HG03469 (cell line): ENCODE measurements around the gene MARCHF3.
"Not testable (repeated sequence)": the region's sequence is repeated elsewhere in the genome, so short reads cannot be mapped to it uniquely, and the experiment has no call there.

Experiments
- ATAC-seq: cut with Tn5 transposase; IDR thresholded peaks from one replicate; pipeline ENCODE4 v1.9.1; 2021; ENCODE audit warnings: mild to moderate bottlenecking, moderate library complexity, moderate number of reproducible peaks; ENCODE audit not compliant: unreplicated experiment

MARCHF3 gene

GRCh38 chr5:127053049-127053448 lies 22.7 kb upstream of the MARCHF3 start:
- ATAC-seq = no peak

GRCh38 chr5:127051591-127051990 lies 21.2 kb upstream of the MARCHF3 start:
- ATAC-seq = no peak

- ATAC-seq = no peak
These were observed 16.1 kb upstream of the MARCHF3 start for GRCh38 chr5:127046343-127047072.

DNA sequence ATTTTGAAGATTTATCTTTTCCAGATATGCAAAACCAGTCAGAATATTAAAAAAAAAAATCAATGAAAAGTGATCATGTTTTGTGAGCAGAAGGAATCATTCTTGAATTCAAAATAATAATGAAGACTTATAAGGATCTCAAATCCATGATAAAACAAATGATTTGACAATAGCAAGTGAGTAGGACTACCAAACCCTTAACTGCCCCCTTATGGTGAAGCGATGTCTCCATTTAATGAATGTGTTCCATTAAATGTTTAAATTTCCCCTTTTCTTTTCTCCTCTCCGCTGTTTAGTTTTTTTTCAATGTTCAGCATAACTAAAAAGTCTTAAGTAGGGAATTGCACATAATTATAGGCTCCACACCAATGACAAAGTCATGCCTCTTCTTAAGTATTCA lies 12.2 kb upstream of the MARCHF3 start:
- ATAC-seq = no peak

DNA sequence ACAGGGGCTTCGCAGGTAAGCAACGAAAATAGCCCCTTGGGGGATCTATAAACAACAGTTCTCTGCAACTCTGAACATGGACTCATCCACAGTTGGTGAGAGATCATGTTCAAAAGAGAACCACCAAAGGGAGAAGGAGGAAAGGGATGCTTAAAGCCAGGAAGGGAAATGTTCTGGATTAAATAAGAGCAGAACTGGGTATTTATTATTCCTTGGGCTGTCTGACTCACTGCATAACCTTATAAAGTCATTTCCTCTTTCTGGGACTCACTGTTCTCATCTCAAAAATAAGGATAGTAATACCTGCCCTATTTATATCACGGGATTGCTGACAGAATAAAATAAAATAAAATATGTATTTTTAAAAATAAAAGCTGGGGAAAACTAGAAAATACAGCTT lies 11.2 kb upstream of the MARCHF3 start:
- ATAC-seq = no peak

GRCh38 chr5:127040796-127041520 lies 10.6 kb upstream of the MARCHF3 start:
- no peak for ATAC-seq

- ATAC-seq = no peak
These were observed 8.2 kb upstream of the MARCHF3 start for GRCh38 chr5:127038550-127038949.

DNA sequence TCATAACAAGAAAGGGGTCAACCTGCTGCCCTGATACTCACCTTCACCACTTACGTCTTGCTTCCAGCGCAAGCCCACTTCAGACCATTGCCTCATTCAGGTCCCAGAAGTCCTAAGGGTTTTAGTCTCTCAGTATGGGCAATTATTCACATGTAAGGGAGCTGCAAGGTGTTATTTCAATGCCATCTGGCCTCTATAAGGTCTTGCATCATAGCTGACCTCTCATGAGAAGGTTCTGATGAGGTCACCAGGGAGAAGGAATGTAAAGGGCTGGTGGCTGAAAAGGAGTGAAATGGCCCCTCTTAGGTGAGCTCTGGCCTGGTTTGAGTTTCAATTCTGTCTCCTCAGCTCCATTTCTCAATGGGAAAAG lies 1.5 kb upstream of the MARCHF3 start:
- no peak for ATAC-seq

DNA sequence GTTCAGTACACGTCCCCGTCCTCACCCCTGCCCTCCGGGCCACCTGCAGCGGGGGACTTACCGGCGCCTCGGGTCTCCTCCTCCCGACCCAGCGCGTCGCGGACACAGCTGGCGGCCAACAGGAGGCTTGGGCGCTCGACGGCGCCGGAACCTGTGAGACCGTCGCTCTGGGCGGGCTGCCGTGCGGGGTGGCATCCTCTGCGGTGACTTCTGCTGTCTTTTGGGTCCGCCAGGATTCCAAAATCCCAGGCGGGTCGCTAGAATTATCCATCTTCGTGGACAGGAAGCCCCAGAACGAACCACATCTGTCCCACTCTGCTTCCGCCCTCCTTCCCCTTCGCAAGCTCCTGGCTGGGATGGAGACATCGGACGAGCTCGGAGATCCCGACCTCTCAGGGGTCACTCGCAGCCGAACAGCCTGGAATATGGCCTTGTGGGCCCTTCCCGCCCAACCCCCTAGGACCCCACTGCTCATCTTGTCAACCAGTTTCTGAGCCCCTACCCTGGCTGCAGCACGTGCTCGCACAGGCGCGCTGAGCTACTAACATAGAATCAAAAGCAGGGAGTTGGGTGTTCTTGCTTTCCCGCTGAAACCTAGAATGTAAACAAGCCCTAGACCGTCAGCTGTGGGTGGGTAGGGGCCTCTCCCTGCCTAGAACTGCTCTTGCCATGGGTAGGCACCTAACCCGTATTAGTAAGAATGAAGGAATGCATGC lies 947 bp upstream of the MARCHF3 start:
- no peak for ATAC-seq

GRCh38 chr5:127029581-127030258 lies 638 bp downstream of the MARCHF3 start:
- no peak for ATAC-seq

DNA sequence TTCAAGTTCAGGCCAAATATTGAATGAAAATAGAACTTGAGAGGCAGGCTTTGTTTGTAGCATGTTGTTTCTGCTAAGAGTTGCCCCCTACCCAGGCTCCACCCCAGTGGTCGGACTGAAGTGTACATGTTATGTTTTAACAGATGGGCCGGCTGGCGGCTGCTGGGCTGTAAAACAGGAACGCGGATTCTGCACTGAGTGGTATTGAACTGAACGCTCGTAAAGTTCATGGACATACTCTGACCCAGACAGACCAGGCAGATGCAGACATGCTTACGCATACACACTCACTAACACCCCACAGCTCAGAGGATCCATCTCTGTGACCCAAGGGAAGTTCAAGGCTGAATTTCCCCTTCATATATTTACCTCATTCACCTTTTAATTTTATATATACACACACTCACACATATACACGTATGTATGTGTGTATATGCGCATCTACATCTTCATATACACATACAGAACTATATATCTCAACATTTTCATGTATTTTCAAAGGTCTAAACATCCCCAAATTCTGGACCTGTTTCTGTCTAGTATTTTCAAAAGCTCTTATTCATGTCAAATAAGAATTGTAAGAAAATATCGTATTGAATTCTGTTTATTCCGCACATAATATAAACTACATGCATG lies 1.4 kb downstream of the MARCHF3 start:
- no peak for ATAC-seq

DNA sequence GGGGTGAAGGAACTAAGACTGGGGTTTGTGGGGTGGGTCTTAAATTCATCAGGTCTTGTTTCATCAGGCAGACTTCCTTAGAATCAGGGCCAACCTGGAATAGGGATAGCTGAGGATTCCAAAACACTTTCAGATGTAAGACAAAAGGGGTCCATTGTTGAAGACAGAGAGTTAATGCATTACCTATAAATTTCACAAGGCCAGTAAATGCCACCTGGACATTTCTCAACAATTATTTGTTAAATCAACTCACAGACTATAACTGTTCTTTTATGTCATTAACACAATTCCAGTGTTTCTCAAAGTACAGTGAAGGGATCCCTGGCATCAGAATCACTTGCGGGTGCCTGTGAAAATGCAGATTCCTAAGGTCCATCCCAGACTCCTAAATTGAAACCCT lies 2.8 kb downstream of the MARCHF3 start:
- no peak for ATAC-seq

DNA sequence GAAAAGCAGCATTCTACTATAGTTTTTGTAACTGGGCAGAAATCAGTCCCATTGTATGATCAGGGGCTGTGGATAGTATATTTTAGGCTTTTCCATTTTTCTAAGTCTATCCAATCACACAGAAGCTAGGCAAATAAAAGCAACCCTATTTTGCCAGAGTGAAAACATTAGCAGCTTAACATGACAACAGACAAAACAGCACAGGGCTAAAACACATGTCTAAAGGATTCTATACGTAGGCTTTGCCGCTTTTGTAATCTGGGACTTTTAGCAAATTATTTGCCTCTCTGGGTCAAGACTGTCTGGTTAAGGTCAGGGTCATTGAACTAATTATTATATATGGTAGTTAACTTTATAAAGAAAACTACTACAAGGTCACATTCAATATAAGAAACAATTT lies 4.2 kb downstream of the MARCHF3 start:
- ATAC-seq = no peak

- ATAC-seq = no peak
These were observed 4.9 kb downstream of the MARCHF3 start for GRCh38 chr5:127025467-127025866.

- no peak for ATAC-seq
These were observed 5.5 kb downstream of the MARCHF3 start for GRCh38 chr5:127024821-127025220.

- ATAC-seq = not testable (repeated sequence)
These were observed 6.7 kb downstream of the MARCHF3 start for GRCh38 chr5:127023552-127024191.

- no peak for ATAC-seq
These were observed 7.5 kb downstream of the MARCHF3 start for GRCh38 chr5:127022846-127023245.

DNA sequence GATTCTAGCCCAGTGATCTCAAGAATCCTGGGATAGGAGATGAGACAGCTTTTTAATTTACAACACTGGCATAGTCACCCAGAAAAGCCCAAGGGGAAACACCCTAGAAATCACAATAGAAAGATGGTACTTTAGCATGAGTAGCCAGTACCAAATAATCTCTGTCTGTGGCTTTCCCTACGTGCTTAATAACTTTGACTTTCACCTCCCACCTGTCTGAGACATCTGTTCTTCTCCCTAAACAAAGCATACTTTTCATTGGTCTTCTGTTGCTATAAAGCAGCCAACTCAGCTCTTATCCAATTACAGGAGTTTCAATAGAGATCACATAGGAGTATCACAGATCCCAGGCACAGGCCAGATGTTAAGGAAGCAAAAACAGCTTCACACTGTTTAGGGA lies 10.4 kb downstream of the MARCHF3 start:
- ATAC-seq = no peak

DNA sequence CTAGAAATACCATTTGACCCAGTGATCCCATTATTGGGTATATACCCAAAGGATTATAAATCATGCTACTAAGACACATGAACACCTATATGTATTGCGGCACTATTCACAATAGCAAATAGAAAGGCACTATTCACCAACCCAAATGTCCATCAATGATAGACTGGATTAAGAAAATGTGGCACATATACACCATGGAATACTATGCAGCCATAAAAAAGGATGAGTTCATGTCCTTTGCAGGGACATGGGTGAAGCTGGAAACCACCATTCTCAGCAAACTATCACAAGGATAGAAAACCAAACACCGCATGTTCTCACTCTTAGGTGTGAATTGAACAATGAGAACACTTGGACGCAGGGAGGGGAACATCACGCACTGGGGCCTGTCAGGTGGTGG lies 13.6 kb downstream of the MARCHF3 start:
- ATAC-seq = not testable (repeated sequence)

DNA sequence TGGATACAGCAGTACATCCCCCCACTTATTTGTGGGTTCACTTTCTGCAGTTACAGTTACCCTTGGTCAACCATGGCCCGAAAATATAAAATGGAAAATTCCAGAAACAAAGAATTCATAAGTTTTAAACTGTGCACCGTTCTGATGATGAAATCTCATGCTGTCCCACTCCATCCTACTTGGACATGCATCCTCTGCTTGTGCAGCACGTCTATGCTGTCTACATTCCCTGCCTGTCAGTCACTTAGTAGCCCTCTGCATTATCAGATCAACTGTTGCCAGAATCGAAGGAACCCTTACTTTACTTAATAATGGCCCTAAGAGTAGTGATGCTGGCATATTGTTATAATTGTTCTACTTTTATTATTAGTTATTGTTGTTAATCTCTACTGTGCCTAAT lies 14.6 kb downstream of the MARCHF3 start:
- no peak for ATAC-seq
